WI38 (cell line): ENCODE measurements around the gene ELOB.

Experiments used
- H3K4me3 ChIP-seq: 2 replicates; pipeline ENCODE4 v1.5.1; 2011; ENCODE audit warnings: low read depth, mild to moderate bottlenecking, control low read depth, low read length
- CTCF ChIP-seq: IDR thresholded peaks from 2 replicates; pipeline ENCODE4 v1.5.1; 2012; ENCODE audit warnings: low read depth, mild to moderate bottlenecking, control low read depth, low read length

The ELOB gene

DNA sequence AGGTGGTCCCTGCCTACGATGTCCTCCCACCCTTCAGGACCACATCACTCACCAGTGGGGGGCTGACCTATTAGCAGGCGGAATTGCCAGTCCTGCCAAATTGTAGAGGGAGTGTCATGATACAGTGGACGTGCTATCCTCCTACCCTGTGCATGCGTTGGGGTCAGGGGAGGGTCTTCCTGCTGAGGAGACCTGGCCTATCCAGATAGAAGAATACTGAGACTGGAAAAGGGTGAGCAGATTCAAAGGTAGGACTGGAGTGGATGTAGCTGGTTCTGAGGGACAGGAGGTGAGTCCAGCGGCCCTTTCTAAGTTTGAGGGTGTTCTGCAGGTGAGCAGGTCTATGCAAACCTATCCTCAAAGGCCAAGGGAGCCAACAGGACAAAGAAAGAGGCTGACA is 29.2 kb upstream of the ELOB start:
- TF ChIP-seq CTCF, result no peak

GRCh38 chr16:2804728-2805127 is 27.6 kb upstream of the ELOB start:
- TF ChIP-seq CTCF, result no peak
- no peak overlapping the region for H3K4me3 ChIP-seq

More for the DNA sequence above, 29.2 kb upstream of the ELOB start:
- H3K4me3 ChIP-seq, result no peak overlapping the region

DNA sequence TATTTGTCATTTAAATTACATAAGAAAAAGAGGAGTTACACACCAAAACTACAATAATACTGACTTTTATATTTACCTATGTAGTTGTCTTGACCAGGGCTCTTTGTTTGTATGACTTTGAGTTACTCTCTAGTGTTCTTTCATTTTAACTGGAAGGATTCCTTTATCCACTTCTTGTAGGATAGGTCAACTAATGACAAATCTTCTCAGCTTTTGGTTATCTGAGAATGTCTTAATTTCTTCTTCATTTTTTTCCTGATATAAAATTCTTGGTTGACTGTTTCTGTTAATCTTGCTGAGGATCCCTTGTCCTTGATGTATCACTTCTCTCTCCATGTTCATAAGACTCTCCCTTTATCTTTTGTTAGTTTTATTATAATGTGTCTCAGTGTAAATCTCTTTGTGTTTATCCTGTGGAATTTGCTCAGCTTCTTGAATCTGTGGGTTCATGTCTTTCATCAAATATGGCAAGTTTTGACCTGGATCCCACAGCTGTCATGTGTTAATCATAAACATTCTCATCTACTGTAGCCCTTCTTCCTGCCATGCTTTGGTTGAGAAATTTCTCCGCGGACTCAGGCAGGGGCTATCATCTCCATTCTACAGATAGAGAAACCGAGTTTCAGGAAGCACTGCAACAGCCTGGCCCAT is 26.6 kb upstream of the ELOB start:
- no peak overlapping the region for H3K4me3 ChIP-seq
- TF ChIP-seq CTCF, result no peak

DNA sequence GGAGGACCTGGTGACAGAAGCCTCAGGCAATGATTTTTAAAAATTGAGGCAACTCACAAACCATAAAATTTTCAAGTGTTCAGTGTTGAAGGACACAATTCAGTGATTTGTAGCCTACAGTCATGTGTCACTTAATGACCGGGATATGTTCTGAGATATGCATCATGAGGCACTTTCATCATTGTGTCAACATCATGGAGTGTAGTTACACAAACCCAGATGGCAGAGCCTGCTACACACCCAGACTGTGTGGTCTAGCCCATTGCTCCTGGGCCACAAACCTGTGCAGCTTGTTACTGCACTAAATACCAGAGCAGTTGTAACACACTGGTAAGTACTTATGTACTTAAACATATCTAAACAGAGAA is 22.8 kb upstream of the ELOB start:
- H3K4me3 ChIP-seq, result no peak overlapping the region
- no peak for TF ChIP-seq CTCF

GRCh38 chr16:2799205-2799858 is 22.3 kb upstream of the ELOB start:
- TF ChIP-seq CTCF, result no peak

GRCh38 chr16:2798723-2799204 is 21.7 kb upstream of the ELOB start:
- no peak overlapping the region for H3K4me3 ChIP-seq
- no peak for TF ChIP-seq CTCF

More at GRCh38 chr16:2799205-2799858, 22.3 kb upstream of the ELOB start:
- H3K4me3 ChIP-seq, result no peak overlapping the region

DNA sequence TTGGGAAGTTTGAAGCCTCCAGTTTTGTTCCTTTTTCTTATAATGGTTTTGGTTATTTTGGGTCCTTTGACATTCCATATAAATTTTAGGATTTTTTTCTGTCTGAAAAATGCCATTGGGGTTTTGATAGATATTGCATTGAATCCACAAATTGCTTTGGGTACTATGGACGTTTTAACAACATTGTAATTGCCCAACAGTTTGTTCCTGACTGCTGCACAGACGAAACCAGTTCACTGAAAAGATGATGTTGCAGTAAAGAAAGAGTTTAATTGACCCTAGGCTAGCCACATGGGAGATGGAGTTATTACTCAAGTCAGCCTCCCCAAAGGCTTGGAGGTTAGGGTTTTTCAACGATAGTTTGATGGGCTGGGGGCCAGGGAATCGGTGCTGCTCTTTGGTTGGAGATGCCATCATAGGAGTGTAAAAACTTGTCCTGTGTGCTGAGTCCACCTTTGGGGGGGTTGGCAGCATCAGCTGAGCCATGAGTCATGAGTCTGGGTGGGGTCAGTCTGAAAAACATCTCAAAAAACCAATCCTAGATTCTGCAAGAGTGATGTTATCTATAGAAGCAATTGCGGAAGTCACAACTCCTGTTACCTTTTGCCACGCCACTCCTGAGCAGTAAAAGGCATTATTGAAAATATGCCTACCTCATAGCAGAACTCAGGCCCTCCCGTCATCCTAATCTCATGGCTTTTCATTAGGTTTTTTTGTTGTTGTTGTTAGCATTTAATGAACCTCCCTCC is 18.5 kb upstream of the ELOB start:
- H3K4me3 ChIP-seq, result no peak overlapping the region
- TF ChIP-seq CTCF, result no peak
